GF-D8 (cell line): ENCODE measurements around the gene TSPO.

Experiments
- DNase-seq: peaks from one replicate; lab custom pipeline; 2025; lab: John Stamatoyannopoulos, UW

TSPO gene

GRCh38 chr22:43159484-43160178, 8.3 kb downstream of the TSPO start:
- no peak for DNase-seq

- no peak for DNase-seq
Measured at GRCh38 chr22:43160497-43161126, 9.3 kb downstream of the TSPO start.

GRCh38 chr22:43162412-43163150, 11.2 kb downstream of the TSPO start:
- DNase-seq = no peak

GRCh38 chr22:43163241-43163795, 12.0 kb downstream of the TSPO start:
- no peak for DNase-seq

GRCh38 chr22:43164636-43165035, 13.3 kb downstream of the TSPO start:
- DNase-seq = no peak

- DNase-seq = no peak
Measured at GRCh38 chr22:43166132-43166930, 15.0 kb downstream of the TSPO start.

- no peak for DNase-seq
Measured at GRCh38 chr22:43167001-43167589, 15.7 kb downstream of the TSPO start.

- DNase-seq = no peak
Measured at GRCh38 chr22:43168471-43169309, 17.3 kb downstream of the TSPO start.

GRCh38 chr22:43169310-43170130, 18.2 kb downstream of the TSPO start:
- no peak for DNase-seq

- no peak for DNase-seq
Measured at GRCh38 chr22:43170131-43170480, 18.7 kb downstream of the TSPO start.

- DNase-seq = no peak
Measured at GRCh38 chr22:43171019-43171491, 19.7 kb downstream of the TSPO start.

- DNase-seq = no peak
Measured at GRCh38 chr22:43171607-43172006, 20.2 kb downstream of the TSPO start.

GRCh38 chr22:43172191-43172590, 20.8 kb downstream of the TSPO start:
- DNase-seq = no peak

- no peak for DNase-seq
Measured at GRCh38 chr22:43173566-43173965, 22.2 kb downstream of the TSPO start.

GRCh38 chr22:43173976-43174720, 22.8 kb downstream of the TSPO start:
- DNase-seq = no peak

- no peak for DNase-seq
Measured at GRCh38 chr22:43174941-43175531, 23.7 kb downstream of the TSPO start.

GRCh38 chr22:43176090-43176489, 24.7 kb downstream of the TSPO start:
- DNase-seq = no peak

GRCh38 chr22:43177479-43177878, 26.1 kb downstream of the TSPO start:
- no peak for DNase-seq
